NT2/D1 (cell line): Measurements from ENCODE around the gene APOLD1.
A peak's percentile ranks its signal among the peaks of the same experiment; 100 is the strongest.

Source experiments
- DNase-seq: peaks from one replicate; pipeline ENCODE4 v3.0.0-alpha.2; 2011; ENCODE audit warnings: low read depth, low spot score
- H3K27me3 ChIP-seq: 2 replicates; pipeline ENCODE4 v1.6.0; 2011; ENCODE audit warnings: mild to moderate bottlenecking; ENCODE audit not compliant: insufficient read length, insufficient read depth
- H3K36me3 ChIP-seq: 2 replicates; pipeline ENCODE4 v1.6.1; 2011; ENCODE audit warnings: mild to moderate bottlenecking, low read length, mixed read lengths; ENCODE audit not compliant: insufficient read depth, insufficient read length
- H3K4me1 ChIP-seq: 2 replicates; pipeline ENCODE4 v1.5.1; 2011; ENCODE audit not compliant: insufficient read depth, insufficient read length
- H3K4me3 ChIP-seq: 2 replicates; pipeline ENCODE4 v1.5.1; 2011; ENCODE audit warnings: low read depth; ENCODE audit not compliant: insufficient read length
- H3K9ac ChIP-seq: 2 replicates; pipeline ENCODE4 v1.6.0; 2011; ENCODE audit warnings: low read depth; ENCODE audit not compliant: insufficient read length
- H3K9me3 ChIP-seq: 2 replicates; pipeline ENCODE4 v1.5.1; 2011; ENCODE audit warnings: mild to moderate bottlenecking, low read length; ENCODE audit not compliant: insufficient read depth
- SUZ12 ChIP-seq: IDR thresholded peaks from 2 replicates; pipeline ENCODE4 v1.6.1; 2011; ENCODE audit not compliant: insufficient read length, insufficient read depth; ENCODE audit errors: extremely low read depth
- YY1 ChIP-seq: IDR thresholded peaks from 2 replicates; pipeline ENCODE4 v1.6.1; 2011; ENCODE audit not compliant: insufficient read length, insufficient read depth
- ZNF274 ChIP-seq: IDR thresholded peaks from 2 replicates; pipeline ENCODE4 v1.6.1; 2011; ENCODE audit warnings: mild to moderate bottlenecking, low read depth, low read length

The APOLD1 gene

DNA sequence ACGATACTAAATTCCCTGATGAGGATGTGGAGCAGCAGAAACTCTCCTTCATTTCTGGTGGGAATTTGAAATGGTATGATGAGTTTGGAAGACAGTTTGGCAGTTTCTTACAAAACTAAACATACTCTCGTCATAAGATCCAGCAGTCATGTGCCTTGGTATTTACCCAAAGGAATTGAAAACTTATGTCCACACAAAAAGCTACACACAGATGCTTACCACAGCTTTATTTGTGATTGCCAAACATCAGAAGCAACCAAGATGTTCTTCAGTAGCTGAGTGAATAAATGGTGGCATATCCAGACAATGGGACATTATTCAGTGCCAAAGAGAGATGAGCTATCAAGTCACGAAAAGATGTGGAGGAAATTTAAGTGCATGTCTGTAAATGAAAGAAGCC is 10.7 kb upstream of the APOLD1 start:
- no peaks in the 10 kb centered on the region for H3K27me3 ChIP-seq
- TF ChIP-seq SUZ12 (no peak), ZNF274 (no peak)
- no peak overlapping the region for H3K9ac ChIP-seq
- H3K4me3 ChIP-seq = no peak overlapping the region
- no peaks in the 10 kb centered on the region for H3K36me3 ChIP-seq
- no peaks in the 10 kb centered on the region for H3K4me1 ChIP-seq
- DNase-seq = no peak
- peaks cover 13% of the 10 kb centered on the region for H3K9me3 ChIP-seq

DNA sequence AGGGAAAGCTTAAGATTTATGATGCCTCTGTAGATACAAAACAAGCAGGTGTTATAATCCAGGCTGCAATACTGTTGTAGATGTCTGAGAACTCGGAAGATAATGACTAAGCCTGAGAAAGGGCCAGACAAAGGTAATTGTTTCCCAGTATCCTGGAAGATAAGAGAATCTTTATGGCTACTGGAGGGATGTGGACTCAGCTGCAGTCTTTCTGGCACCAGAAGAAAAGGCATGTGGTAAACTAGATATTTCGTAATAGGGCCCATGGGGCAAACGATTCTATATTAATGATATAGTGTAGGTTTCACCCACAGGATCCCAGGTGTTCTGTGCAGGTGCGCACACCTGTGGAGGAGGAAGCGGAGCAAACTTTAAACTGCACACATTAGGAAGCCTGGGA is 9.2 kb upstream of the APOLD1 start:
- Histone ChIP-seq H3K4me3 (no peak overlapping the region), H3K9me3 (peaks cover 13% of the 10 kb centered on the region), H3K4me1 (no peaks in the 10 kb centered on the region), H3K9ac (no peak overlapping the region), H3K36me3 (no peaks in the 10 kb centered on the region), H3K27me3 (no peaks in the 10 kb centered on the region)
- TF ChIP-seq ZNF274 (no peak), YY1 (no peak), SUZ12 (no peak)
- DNase-seq = no peak

DNA sequence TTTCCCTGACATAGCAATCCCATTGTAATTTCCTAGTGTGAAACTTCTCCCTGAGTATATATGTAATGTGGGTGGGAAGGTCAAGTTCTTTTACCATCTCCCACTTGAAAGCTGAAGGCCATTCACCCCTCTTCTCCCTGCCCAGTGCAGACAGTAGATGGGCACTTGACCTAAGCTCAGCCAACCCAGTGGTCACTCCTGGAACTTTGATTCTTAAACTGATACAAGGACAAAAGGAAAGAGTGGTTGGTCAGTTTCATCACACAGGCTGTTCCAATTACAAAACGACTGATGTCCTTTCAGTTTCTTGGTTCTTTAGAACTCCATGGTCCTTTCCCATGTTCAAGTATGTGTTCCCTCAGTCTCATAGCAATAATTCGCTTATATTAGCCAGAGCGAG is 8.4 kb upstream of the APOLD1 start:
- Histone ChIP-seq H3K27me3 (no peaks in the 10 kb centered on the region), H3K9me3 (peaks cover 13% of the 10 kb centered on the region), H3K4me1 (no peaks in the 10 kb centered on the region), H3K36me3 (no peaks in the 10 kb centered on the region), H3K4me3 (no peak overlapping the region), H3K9ac (no peak overlapping the region)
- TF ChIP-seq YY1 (no peak), ZNF274 (no peak), SUZ12 (no peak)
- DNase-seq = no peak

DNA sequence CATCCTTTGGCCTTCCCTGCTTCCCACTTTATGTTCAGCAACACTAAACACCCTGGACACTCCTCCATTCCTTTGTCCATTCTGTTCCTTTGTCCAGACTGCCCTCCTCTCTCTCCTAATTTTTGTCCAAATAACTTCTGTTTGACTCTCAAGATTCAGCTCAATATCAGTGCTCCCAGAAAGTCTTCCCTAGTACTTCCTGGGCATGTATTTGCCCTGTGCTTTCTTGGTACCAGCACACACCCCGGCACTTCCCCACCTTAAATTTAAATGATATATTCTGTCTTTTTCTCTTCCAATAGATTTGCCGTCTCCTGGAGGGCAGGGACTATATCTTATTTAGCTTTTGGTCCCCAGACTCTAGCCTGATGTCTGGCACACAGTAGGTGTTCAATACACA is 6.5 kb upstream of the APOLD1 start:
- no peaks in the 10 kb centered on the region for H3K36me3 ChIP-seq
- no peak overlapping the region for H3K4me3 ChIP-seq
- no peak overlapping the region for H3K9ac ChIP-seq
- no peaks in the 10 kb centered on the region for H3K4me1 ChIP-seq
- no peaks in the 10 kb centered on the region for H3K27me3 ChIP-seq
- no peak for TF ChIP-seq ZNF274
- no peak for TF ChIP-seq SUZ12
- TF ChIP-seq YY1 = no peak
- 0 out of 2 replicates have a peak, but pooled peaks cover under 1% of the 10 kb centered on the region for H3K9me3 ChIP-seq
- DNase-seq = no peak

DNA sequence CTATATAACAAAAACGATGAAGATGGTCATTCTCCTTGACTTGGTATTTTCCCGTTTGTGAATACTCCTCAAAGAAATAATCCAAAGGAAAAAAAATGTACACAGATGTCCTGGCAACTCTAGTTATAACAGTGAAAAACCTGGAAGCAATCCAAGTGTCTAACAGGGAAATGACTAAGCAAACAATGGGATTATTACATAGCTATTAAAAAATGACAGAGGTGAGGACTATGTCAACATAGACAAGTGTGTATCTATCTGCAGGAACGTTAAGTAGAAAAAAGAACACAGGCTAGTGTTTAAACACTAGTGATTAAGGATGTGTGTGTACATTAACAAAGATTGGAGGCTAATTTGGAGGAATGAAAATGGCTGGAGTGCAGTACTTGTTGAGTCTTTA is 5.9 kb upstream of the APOLD1 start:
- TF ChIP-seq YY1 (no peak), ZNF274 (no peak), SUZ12 (no peak)

DNA sequence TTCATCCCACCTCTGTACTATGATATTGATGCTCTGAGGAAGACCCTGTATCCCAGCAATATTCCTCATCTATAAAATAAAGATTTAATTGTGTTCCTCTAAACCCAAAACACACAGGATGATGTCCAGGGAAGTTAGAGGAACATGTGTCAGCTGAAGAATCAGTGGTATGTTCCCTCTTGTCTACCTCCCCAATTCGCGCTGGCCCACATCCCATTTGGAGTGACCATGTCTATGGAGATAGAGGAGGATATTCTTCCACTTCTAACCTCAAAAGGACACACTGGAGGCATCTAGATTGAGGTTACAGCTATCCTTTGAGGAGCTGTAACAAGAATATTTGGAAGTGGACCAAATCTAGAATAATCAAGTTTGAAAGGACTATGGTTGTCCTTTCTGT is 1.3 kb upstream of the APOLD1 start:
- peaks cover 33% of the 10 kb centered on the region for H3K27me3 ChIP-seq
- H3K4me3 ChIP-seq = no peak overlapping the region
- peaks cover 5% of the 10 kb centered on the region; the same call in 1 of the 2 replicates for H3K9me3 ChIP-seq
- no peak for DNase-seq
- TF ChIP-seq ZNF274 (no peak), SUZ12 (no peak), YY1 (no peak)
- H3K36me3 ChIP-seq = no peaks in the 10 kb centered on the region
- H3K4me1 ChIP-seq = no peaks in the 10 kb centered on the region
- no peak overlapping the region for H3K9ac ChIP-seq

More for the DNA sequence above, 5.9 kb upstream of the APOLD1 start:
- Histone ChIP-seq H3K27me3 (no peaks in the 10 kb centered on the region), H3K4me1 (no peaks in the 10 kb centered on the region), H3K9ac (no peak overlapping the region), H3K9me3 (no peaks in the 10 kb centered on the region), H3K36me3 (no peaks in the 10 kb centered on the region), H3K4me3 (no peak overlapping the region)
- no peak for DNase-seq

DNA sequence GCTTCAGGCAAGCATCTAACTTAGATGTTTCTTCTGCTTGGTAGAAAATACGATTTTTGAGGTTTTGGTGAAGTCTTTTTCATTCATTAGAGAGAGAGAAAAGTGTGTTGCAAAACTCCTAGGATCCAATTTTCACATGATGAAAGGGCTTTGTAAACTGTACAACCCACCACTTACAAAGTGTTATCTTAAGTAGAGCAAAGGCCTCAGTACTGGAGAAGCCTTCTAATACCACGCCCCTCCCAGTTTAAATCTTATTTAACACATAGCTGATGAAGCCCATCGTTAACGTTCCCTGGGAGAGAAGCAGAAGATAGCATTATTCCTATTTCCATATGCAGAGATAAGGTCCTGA is 869 bp downstream of the APOLD1 start:
- no peak for DNase-seq
- no peak overlapping the region for H3K9ac ChIP-seq
- H3K4me3 ChIP-seq = peak overlapping the region; percentile 27

More for the DNA sequence above, 869 bp downstream of the APOLD1 start:
- Histone ChIP-seq H3K4me1 (no peaks in the 10 kb centered on the region), H3K36me3 (no peaks in the 10 kb centered on the region), H3K9me3 (peaks cover 5% of the 10 kb centered on the region; the same call in 1 of the 2 replicates), H3K27me3 (peaks cover 33% of the 10 kb centered on the region)
- TF ChIP-seq YY1 (no peak), SUZ12 (no peak), ZNF274 (no peak)
